Adrenal gland (tissue), 5 donors: Measurements from ENCODE around the gene FFAR1.

Experiments used
- POLR2A ChIP-seq, 2 donors: fragments of 450-650 bp; IDR thresholded peaks; one replicate each; pipeline ENCODE4 v1.6.1; 2017; ENCODE audit warnings: antibody characterized with exemption in 2 of 2, mild to moderate bottlenecking in 2 of 2, moderate library complexity in 1 of 2
- TF ChIP-seq, protein P1 (sequence below), 6 experiments: fragments of 450-650 bp in 4 of 6; fragments of 200-600 bp in 2 of 6; sonication (generic) in 1 of 6; IDR thresholded peaks; 1 replicate in 5 of 6; 2 replicates in 1 of 6; pipeline versions ENCODE4 v1.5.1 to v1.8.0; 2016 to 2021; ENCODE audit warnings: antibody characterized with exemption in 6 of 6, mild to moderate bottlenecking in 2 of 6, moderate library complexity in 1 of 6
- donor health status: DM: no; HTN: no; CAD: no.

- no peak for TF ChIP-seq POLR2A (IDR thresholded peaks at IDR 0.05)
- TF ChIP-seq, protein P1, sequence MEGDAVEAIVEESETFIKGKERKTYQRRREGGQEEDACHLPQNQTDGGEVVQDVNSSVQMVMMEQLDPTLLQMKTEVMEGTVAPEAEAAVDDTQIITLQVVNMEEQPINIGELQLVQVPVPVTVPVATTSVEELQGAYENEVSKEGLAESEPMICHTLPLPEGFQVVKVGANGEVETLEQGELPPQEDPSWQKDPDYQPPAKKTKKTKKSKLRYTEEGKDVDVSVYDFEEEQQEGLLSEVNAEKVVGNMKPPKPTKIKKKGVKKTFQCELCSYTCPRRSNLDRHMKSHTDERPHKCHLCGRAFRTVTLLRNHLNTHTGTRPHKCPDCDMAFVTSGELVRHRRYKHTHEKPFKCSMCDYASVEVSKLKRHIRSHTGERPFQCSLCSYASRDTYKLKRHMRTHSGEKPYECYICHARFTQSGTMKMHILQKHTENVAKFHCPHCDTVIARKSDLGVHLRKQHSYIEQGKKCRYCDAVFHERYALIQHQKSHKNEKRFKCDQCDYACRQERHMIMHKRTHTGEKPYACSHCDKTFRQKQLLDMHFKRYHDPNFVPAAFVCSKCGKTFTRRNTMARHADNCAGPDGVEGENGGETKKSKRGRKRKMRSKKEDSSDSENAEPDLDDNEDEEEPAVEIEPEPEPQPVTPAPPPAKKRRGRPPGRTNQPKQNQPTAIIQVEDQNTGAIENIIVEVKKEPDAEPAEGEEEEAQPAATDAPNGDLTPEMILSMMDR (IDR thresholded peaks at IDR 0.05) = no peak
These were observed 10.4 kb upstream of the FFAR1 start for GRCh38 chr19:35337097-35337983.
